Measurements from ENCODE around the gene ZC3HAV1. TPM values are rescaled to one million over a fixed set of nuclear protein-coding genes. Genes with fewer than 3 reads are reported as not detected.
"Not testable (repeated sequence)": the region's sequence is repeated elsewhere in the genome, so short reads cannot be mapped to it uniquely, and the experiment has no call there.

The ZC3HAV1 gene
- total RNA-seq, 1 donor from 2014 or later, result 11.0 TPM

DNA sequence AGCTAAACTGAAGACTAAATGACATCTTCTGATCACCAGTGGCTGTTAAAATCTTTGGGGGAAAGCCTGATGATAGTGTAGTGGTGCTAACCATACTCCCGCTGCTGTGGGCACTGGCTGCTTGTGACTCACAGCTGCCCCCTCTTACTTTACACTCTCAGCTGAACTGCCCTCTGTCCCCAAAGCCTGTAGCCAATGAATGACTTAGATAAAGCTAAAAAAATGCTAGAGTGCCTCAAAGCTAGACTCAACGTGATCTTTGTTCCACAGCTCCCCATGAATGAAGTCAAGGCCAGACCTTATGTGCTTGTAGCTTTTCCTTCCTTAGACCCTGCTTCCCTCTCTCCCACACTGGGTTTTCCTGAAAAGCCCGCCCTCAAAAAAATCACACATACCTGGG, 80.2 kb downstream of the ZC3HAV1 start:
- Histone ChIP-seq H3K9me3 (ENCODE audit: low read depth) (no peaks in the 10 kb centered on the region), H3K4me3 (no peak overlapping the region), H3K9ac (no peak overlapping the region), H3K79me2 (ENCODE audit: low read depth) (no peaks in the 10 kb centered on the region), H3K4me2 (no peak overlapping the region), H3K27me3 (peaks cover under 1% of the 10 kb centered on the region), H3K36me3 (no peaks in the 10 kb centered on the region), H3K4me1 (no peaks in the 10 kb centered on the region), H3F3A (ENCODE audit: low read depth) (no peaks in the 10 kb centered on the region), H3K27ac (no peak overlapping the region), H4K20me1 (ENCODE audit: low read depth) (no peaks in the 10 kb centered on the region), H2AFZ (replicated peaks) (no peak overlapping the region)
- Mint-ChIP-seq H3K4me1 (no peaks in the 10 kb centered on the region), H3K36me3 (peaks cover 4% of the 10 kb centered on the region), H3K27me3 (ENCODE audit: insufficient read depth, low read depth) (no peaks in the 10 kb centered on the region), H3K9me3 (peaks cover 2% of the 10 kb centered on the region), H3K4me3 (peak overlapping the region; percentile 19), H3K27ac (no peak overlapping the region)
- no peak for DNase-seq (ENCODE audit: low spot score)
- TF ChIP-seq EZH2phosphoT487 (IDR thresholded peaks at IDR 0.05), result no peak
- TF ChIP-seq EZH2 (IDR thresholded peaks at IDR 0.05), result no peak
- TF ChIP-seq, protein P1, sequence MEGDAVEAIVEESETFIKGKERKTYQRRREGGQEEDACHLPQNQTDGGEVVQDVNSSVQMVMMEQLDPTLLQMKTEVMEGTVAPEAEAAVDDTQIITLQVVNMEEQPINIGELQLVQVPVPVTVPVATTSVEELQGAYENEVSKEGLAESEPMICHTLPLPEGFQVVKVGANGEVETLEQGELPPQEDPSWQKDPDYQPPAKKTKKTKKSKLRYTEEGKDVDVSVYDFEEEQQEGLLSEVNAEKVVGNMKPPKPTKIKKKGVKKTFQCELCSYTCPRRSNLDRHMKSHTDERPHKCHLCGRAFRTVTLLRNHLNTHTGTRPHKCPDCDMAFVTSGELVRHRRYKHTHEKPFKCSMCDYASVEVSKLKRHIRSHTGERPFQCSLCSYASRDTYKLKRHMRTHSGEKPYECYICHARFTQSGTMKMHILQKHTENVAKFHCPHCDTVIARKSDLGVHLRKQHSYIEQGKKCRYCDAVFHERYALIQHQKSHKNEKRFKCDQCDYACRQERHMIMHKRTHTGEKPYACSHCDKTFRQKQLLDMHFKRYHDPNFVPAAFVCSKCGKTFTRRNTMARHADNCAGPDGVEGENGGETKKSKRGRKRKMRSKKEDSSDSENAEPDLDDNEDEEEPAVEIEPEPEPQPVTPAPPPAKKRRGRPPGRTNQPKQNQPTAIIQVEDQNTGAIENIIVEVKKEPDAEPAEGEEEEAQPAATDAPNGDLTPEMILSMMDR (IDR thresholded peaks at IDR 0.05), result no peak

DNA sequence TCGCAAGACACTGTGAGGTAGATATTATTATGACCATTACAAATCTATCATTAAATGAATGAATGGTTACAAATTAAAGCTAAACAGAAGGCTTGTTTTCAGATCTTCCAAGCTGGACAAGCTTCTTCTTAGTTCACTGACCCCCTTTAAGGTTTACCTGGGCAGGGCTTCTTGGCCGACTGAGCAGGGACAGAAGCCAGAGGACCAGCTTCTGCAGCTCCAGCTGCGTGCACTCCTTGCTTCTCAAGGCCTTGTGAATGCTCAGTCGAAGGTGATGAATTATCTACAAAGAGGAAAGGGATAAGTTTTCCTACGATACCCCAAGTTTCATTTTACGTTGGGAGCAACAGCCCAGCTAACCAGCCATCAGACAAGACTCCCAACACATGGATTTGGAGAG, 83.0 kb downstream of the ZC3HAV1 start:
- H3K4me3 ChIP-seq, result no peak overlapping the region
- no peaks in the 10 kb centered on the region for H4K20me1 ChIP-seq (ENCODE audit: low read depth)
- no peak overlapping the region for H3K9ac ChIP-seq
- H3K79me2 ChIP-seq (ENCODE audit: low read depth), result no peaks in the 10 kb centered on the region
- no peaks in the 10 kb centered on the region for H3K4me1 ChIP-seq
- no peak overlapping the region for H3K27ac Mint-ChIP-seq
- H3K27me3 Mint-ChIP-seq (ENCODE audit: insufficient read depth, low read depth), result no peaks in the 10 kb centered on the region
- no peaks in the 10 kb centered on the region for H3K27me3 ChIP-seq
- no peaks in the 10 kb centered on the region for H3F3A ChIP-seq (ENCODE audit: low read depth)
- no peak for TF ChIP-seq EZH2 (IDR thresholded peaks at IDR 0.05)
- no peak for TF ChIP-seq EZH2phosphoT487 (IDR thresholded peaks at IDR 0.05)
- TF ChIP-seq, protein P1 (IDR thresholded peaks at IDR 0.05), result no peak
- no peak for DNase-seq (ENCODE audit: low spot score)
- no peak overlapping the region for H3K27ac ChIP-seq
- H3K4me3 Mint-ChIP-seq, result no peak overlapping the region
- H3K9me3 ChIP-seq (ENCODE audit: low read depth), result no peaks in the 10 kb centered on the region
- H3K36me3 Mint-ChIP-seq, result peaks cover 4% of the 10 kb centered on the region
- peaks cover 3% of the 10 kb centered on the region for H3K36me3 ChIP-seq
- H2AFZ ChIP-seq (replicated peaks), result no peak overlapping the region
- H3K9me3 Mint-ChIP-seq, result no peaks in the 10 kb centered on the region
- no peak overlapping the region for H3K4me2 ChIP-seq
- H3K4me1 Mint-ChIP-seq, result no peaks in the 10 kb centered on the region

DNA sequence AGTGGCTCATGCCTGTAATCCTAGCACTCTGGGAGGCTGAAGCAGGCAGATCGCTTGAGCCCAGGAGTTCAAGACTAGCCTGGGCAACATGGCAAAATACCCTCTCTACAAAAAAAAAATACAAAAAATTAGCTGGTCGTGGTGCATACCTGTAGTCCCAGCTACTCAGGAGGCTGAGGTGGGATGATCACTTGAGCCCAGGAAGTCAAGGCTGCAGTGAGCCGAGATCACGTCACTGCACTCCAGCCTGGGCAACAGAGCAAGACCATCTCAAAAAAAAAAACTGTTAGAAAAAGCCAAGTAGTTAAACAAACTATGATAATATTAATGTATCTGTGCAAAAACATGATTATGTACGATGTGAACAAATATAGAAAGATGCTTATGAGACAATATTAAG, 83.7 kb downstream of the ZC3HAV1 start:
- H3K27ac ChIP-seq; H3K4me2 ChIP-seq; H3K27ac Mint-ChIP-seq; H3K4me1 ChIP-seq; H3K4me3 Mint-ChIP-seq; H3K79me2 ChIP-seq (ENCODE audit: low read depth); H3K27me3 Mint-ChIP-seq (ENCODE audit: insufficient read depth, low read depth); H3K27me3 ChIP-seq; H4K20me1 ChIP-seq (ENCODE audit: low read depth); DNase-seq (ENCODE audit: low spot score); H3F3A ChIP-seq (ENCODE audit: low read depth); H2AFZ ChIP-seq (replicated peaks); H3K9me3 Mint-ChIP-seq; H3K4me3 ChIP-seq; H3K36me3 ChIP-seq; H3K4me1 Mint-ChIP-seq; H3K9ac ChIP-seq; H3K9me3 ChIP-seq (ENCODE audit: low read depth); H3K36me3 Mint-ChIP-seq: not testable (repeated sequence)

DNA sequence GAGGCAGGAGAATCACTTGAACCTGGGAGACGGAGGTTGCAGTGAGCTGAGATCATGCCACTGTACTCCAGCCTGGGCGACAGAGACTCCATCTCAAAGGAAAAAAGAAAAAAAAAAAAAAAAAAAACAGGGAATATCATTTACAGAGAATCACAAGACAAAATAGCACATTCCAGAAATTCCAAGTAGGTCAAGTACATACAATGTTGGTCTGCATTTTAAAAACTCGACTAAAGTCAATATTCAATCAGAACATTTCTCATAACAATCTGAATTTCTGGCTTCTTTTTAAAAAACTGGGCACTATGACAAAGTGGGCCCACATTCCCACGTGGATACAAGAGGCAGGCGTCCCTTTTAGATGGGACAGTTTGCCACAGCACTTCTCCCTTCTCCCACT, 86.4 kb downstream of the ZC3HAV1 start:
- peaks cover 4% of the 10 kb centered on the region for H3K4me1 ChIP-seq
- H3K27ac Mint-ChIP-seq, result no peak overlapping the region
- H3K36me3 Mint-ChIP-seq, result no peaks in the 10 kb centered on the region
- no peaks in the 10 kb centered on the region for H3K79me2 ChIP-seq (ENCODE audit: low read depth)
- peaks cover 3% of the 10 kb centered on the region for H3K36me3 ChIP-seq
- H3K4me3 Mint-ChIP-seq, result no peak overlapping the region
- H4K20me1 ChIP-seq (ENCODE audit: low read depth), result no peaks in the 10 kb centered on the region
- H2AFZ ChIP-seq (replicated peaks), result no peak overlapping the region
- no peak overlapping the region for H3K9ac ChIP-seq
- DNase-seq (ENCODE audit: low spot score), result no peak
- no peak overlapping the region for H3K27ac ChIP-seq
- peaks cover 6% of the 10 kb centered on the region for H3F3A ChIP-seq (ENCODE audit: low read depth)
- peaks cover 4% of the 10 kb centered on the region for H3K27me3 Mint-ChIP-seq (ENCODE audit: insufficient read depth, low read depth)
- no peaks in the 10 kb centered on the region for H3K9me3 ChIP-seq (ENCODE audit: low read depth)
- TF ChIP-seq EZH2phosphoT487 (IDR thresholded peaks at IDR 0.05) (no peak), EZH2 (IDR thresholded peaks at IDR 0.05) (no peak)
- TF ChIP-seq, protein P1 (IDR thresholded peaks at IDR 0.05), result no peak
- no peak overlapping the region for H3K4me2 ChIP-seq
- H3K4me3 ChIP-seq, result no peak overlapping the region
- no peaks in the 10 kb centered on the region for H3K27me3 ChIP-seq
- H3K4me1 Mint-ChIP-seq, result peaks cover 10% of the 10 kb centered on the region
- no peaks in the 10 kb centered on the region for H3K9me3 Mint-ChIP-seq
